Mucosa of gallbladder (tissue), 1 donor: ENCODE data around the gene INPP5F. TPM values are rescaled to one million over a fixed set of nuclear protein-coding genes. Genes with fewer than 3 reads are reported as not detected.
"Not testable (repeated sequence)": the region's sequence is repeated elsewhere in the genome, so short reads cannot be mapped to it uniquely, and the experiment has no call there.

Experiments used
- DNase-seq: peaks from one replicate; pipeline ENCODE4 v3.0.0-alpha.2; 2020; ENCODE audit warnings: low spot score
- total RNA-seq: library from RNA; stranded (reverse); gene quantifications from one replicate; pipeline ENCODE4 v1.2.1, GENCODE V29; 2021
- donor health status: DM: no; HTN: no; CAD: no.

Gene INPP5F
- total RNA-seq, 1 donor from 2014 or later = 13.8 TPM

GRCh38 chr10:119777686-119778085 lies 51.8 kb downstream of the INPP5F start:
- no peak for DNase-seq

DNA sequence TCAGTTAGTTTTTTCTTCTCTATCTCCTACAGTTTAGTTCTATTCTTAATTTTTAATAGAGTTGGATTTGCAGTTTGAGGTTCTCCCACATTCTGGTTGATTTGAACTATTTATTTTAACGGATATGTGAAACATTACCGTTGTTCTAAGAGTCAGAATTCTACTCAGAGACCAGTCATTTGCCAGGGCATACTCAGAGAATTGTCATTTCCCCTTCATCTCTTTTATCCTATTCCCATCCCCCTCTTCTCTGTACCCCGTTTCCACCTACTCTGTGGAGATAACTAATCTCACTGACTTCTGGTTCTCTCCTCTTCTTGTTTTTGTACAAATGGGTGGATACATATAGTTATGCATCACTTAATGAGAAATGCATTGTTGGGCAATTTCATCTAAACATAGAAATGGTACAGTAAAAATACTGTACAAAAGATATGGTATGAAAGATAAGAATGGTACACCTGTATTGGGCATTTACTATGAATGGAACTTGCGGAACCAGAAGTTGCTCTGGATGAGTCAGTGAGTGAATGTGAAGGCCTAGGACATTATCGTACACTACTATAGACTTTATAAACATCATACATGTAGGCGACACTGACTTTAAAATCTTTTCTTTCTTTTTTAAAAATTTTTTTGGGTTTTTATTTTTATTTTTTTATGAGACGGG lies 53.1 kb downstream of the INPP5F start:
- DNase-seq = no peak

- no peak for DNase-seq
These were observed 55.1 kb downstream of the INPP5F start for GRCh38 chr10:119780879-119781480.

DNA sequence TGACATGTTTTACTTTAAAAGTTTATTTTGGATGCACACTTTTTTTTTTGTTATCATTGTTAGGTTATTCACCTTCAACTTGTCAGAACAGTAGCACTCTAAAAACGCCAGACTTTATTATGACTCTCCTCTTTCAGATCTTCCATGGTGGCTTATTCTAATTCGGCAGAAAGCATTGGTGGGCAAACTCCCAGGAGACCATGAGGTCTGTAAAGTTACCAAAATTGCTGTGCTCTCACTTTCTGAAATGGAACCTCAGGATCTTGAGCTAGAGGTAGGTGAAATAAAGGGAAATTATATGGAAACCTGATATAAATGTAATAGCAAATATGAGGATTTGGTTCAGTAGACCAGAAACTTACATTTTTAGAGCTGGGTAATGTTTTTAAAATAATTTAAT lies 55.6 kb downstream of the INPP5F start:
- no peak for DNase-seq

- no peak for DNase-seq
These were observed 57.3 kb downstream of the INPP5F start for GRCh38 chr10:119782981-119783664.

DNA sequence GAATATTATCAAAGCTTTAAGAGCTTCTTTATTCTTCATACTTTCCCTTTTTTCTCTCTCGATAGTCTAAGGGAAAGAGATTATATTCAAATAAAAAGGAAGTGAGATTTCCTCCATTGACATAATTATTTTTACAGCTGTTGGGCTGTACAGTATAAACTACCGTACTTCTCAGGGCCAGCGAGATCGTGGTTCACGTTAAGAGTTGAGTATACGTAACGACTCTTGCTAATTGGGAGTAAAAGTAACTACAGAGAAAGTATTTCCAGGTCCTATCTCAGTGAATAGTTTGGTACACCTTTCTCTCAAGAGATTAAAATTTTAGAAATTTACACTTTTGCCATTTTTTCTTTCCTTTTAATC lies 57.8 kb downstream of the INPP5F start:
- DNase-seq = no peak

DNA sequence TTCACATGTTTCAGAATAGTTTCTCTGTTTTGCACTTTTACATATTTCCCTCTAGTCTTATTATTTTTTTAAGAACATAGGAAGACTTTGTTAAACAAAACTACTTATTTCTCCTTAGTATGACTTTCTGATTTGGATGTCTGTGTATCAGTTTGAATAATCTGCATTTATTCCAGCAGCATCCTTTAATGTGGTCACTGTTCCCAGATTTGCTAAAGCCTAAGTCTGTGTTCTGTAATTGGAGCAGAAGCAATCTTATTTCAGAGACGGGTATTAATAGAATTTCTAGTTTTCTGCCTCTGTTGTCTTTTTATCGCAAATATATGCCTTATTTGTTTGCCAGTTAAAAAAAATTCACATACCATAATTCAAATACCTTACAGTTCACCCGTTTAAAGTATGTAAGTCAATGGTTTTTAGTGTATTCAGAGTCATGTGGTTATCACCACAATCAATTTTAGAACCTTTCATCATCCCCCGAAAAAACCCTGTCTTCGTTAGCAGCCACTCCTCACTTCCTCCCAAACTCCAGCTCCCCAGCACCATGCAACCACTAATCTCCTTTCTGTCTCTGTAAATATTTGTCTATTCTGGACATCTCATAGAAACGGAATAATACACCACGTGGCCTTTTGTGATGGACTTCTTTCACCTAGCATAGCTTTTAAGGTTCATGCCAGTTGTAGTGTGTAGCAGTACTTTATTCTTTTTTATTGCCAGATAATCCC lies 58.7 kb downstream of the INPP5F start:
- DNase-seq = no peak

DNA sequence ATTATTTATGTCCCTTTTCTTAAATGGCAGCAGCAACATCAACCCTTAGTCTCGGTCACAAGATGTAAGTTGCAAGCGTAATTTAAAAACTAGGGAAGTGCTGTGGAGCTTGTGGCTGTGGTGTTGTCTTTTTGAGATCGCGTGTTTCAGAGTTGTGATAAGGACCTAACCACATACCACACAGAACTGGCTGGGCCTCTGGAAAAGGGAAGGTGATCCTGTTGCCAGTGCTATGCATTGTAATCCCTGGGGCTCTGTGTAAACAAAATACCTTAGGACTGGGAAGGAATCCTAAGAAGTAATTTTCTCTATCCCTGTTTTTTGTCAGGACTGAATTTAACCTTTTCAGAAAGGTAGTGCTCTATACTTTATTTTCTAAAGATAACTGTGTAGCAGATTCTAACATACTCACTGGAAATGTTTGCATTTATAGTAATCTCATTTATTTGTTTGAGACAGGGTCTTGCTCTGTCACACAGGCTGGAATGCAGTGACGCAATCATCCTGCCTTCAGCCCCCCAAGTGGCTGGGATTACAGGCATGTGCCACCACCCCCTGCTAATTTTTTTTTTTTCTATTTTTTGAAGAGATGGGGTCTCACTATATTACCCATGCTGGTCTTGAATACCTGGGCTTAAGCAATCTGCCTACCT lies 60.4 kb downstream of the INPP5F start:
- peak; percentile 17 for DNase-seq

DNA sequence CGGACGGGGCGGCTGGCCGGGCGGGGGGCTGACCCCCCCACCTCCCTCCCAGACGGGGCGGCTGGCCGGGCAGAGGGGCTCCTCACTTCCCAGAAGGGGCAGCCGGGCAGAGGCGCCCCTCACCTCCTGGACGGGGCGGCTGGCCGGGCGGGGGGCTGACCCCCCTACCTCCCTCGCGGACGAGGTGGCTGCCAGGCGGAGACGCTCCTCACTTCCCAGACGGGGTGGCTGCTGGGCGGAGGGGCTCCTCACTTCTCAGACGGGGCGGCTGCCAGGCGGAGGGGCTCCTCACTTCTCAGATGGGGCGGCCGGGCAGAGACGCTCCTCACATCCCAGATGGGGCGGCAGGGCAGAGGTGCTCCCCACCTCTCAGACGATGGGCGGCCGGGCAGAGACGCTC lies 69.3 kb downstream of the INPP5F start:
- not testable (repeated sequence) for DNase-seq

DNA sequence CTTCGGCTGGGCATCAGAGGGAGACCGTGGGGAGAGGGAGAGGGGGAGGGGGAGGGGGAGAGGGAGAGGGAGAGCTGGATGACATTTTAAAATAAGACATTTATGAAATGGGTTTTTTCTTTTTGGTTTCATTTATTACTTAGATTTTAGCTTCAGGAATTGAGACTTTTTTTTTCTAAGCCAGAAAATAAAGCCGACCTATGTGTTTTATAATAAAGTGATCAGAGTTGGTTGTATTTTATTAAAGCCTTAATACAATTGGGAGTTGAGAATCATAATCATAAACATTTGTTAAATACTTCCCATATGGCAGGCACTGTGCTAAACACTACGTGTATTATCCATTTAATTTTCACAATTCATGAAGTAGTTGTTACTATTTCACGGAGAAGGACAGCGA lies 70.2 kb downstream of the INPP5F start:
- no peak for DNase-seq

GRCh38 chr10:119801176-119801575 lies 75.3 kb downstream of the INPP5F start:
- no peak for DNase-seq

- no peak for DNase-seq
These were observed 76.2 kb downstream of the INPP5F start for GRCh38 chr10:119801998-119802538.

GRCh38 chr10:119803264-119803663 lies 77.4 kb downstream of the INPP5F start:
- no peak for DNase-seq

DNA sequence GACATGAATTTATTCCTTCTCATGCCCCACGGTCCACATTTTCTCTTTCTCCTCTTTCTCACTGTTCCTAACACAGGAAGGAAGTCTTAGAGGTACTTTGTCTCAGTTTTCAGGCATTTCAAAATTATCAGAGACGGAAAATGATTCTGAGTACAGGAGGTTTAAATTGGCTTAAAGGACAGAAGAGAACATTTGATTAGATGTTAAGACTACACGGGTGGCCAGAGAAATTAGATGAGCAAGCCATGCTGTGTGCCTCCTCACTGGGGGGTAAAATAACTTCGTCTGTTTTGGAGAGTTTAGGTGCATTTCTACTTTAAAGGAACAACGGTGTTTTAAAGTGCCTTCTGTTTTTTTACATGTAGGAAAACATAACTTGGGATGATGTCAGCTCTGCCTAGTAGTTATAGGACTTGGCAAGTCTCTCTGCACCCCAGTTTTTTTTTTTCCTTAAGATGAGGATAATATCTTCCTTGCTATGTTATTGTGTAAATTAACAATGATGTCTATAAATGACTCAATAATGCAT lies 79.9 kb downstream of the INPP5F start:
- no peak for DNase-seq

- DNase-seq = no peak
These were observed 80.7 kb downstream of the INPP5F start for GRCh38 chr10:119806334-119807130.

- DNase-seq = no peak
These were observed 82.3 kb downstream of the INPP5F start for GRCh38 chr10:119807960-119808697.

GRCh38 chr10:119811122-119811521 lies 85.3 kb downstream of the INPP5F start:
- no peak for DNase-seq

- DNase-seq = no peak
These were observed 86.8 kb downstream of the INPP5F start for GRCh38 chr10:119812684-119813083.

GRCh38 chr10:119815671-119816070 lies 89.8 kb downstream of the INPP5F start:
- DNase-seq = no peak
